OCI-M1 (cell line): ENCODE measurements around the gene SPNS3.
A peak's percentile ranks its signal among the peaks of the same experiment; 100 is the strongest.

Experiments
- DNase-seq: peaks from one replicate; lab custom pipeline; 2025; lab: John Stamatoyannopoulos, UW

Gene SPNS3

GRCh38 chr17:4427505-4427904 is 6.2 kb upstream of the SPNS3 start:
- DNase-seq: no peak

GRCh38 chr17:4436381-4436780 is 2.6 kb downstream of the SPNS3 start:
- DNase-seq: peak; percentile 27

- peak; percentile 7 for DNase-seq
These were observed 3.1 kb downstream of the SPNS3 start for GRCh38 chr17:4436846-4437245.

GRCh38 chr17:4438162-4438944 is 4.6 kb downstream of the SPNS3 start:
- DNase-seq: no peak

- DNase-seq: no peak
These were observed 6.3 kb downstream of the SPNS3 start for GRCh38 chr17:4440021-4440420.

GRCh38 chr17:4440690-4441686 is 7.2 kb downstream of the SPNS3 start:
- peak; percentile 56 for DNase-seq

GRCh38 chr17:4442582-4442981 is 8.8 kb downstream of the SPNS3 start:
- no peak for DNase-seq

- no peak for DNase-seq
These were observed 9.7 kb downstream of the SPNS3 start for GRCh38 chr17:4443476-4443875.

GRCh38 chr17:4444782-4445473 is 11.2 kb downstream of the SPNS3 start:
- no peak for DNase-seq

- DNase-seq: no peak
These were observed 12.0 kb downstream of the SPNS3 start for GRCh38 chr17:4445731-4446130.

GRCh38 chr17:4446326-4447071 is 12.8 kb downstream of the SPNS3 start:
- DNase-seq: no peak

GRCh38 chr17:4448197-4448980 is 14.6 kb downstream of the SPNS3 start:
- no peak for DNase-seq

- no peak for DNase-seq
These were observed 16.0 kb downstream of the SPNS3 start for GRCh38 chr17:4449736-4450135.

- DNase-seq: no peak
These were observed 17.1 kb downstream of the SPNS3 start for GRCh38 chr17:4450710-4451316.

GRCh38 chr17:4453812-4454591 is 20.3 kb downstream of the SPNS3 start:
- no peak for DNase-seq

- DNase-seq: peak; percentile 28
These were observed 26.9 kb downstream of the SPNS3 start for GRCh38 chr17:4460661-4461060.

- no peak for DNase-seq
These were observed 30.2 kb downstream of the SPNS3 start for GRCh38 chr17:4463818-4464476.

GRCh38 chr17:4465786-4466185 is 32.0 kb downstream of the SPNS3 start:
- DNase-seq: no peak

- no peak for DNase-seq
These were observed 33.5 kb downstream of the SPNS3 start for GRCh38 chr17:4467287-4467686.
